ENCODE data around the gene ASIC2. TPM values are rescaled to one million over a fixed set of nuclear protein-coding genes. Genes with fewer than 3 reads are reported as not detected.

The ASIC2 gene
- total RNA-seq, 1 experiment from 2014 or later = not detected

- TF ChIP-seq CTCF (IDR thresholded peaks at IDR 0.05 in 2 of 3, conservative IDR thresholded peaks at IDR 0.05 in 1 of 3; ENCODE audit: borderline replicate concordance in 1 of 3, insufficient read depth in 1 of 3, low read depth in 2 of 3, low read length in 2 of 3) = no peak
- TF ChIP-seq EZH2 (IDR thresholded peaks at IDR 0.05) = no peak
- TF ChIP-seq JUND (IDR thresholded peaks at IDR 0.05) = no peak
- no peak for TF ChIP-seq TCF7L2 (IDR thresholded peaks at IDR 0.05; ENCODE audit: borderline replicate concordance, extremely low read depth, insufficient read depth, insufficient read length)
- TF ChIP-seq ATF3 (IDR thresholded peaks at IDR 0.05) = no peak
Observed at GRCh38 chr17:33342025-33342424, 48.9 kb upstream of the ASIC2 start (continued).

GRCh38 chr17:33338242-33338641 lies 45.1 kb upstream of the ASIC2 start:
- ChIA-PET CTCF (no interaction called here), POLR2A (no interaction called here), RAD21 (ENCODE audit: low non-redundant PET in 1 of 2, low total read pairs in 2 of 2, uncharacterized antibody in 2 of 2, unreplicated experiment in 2 of 2) (no interaction called here)
- H4K20me1 ChIP-seq (ENCODE audit: insufficient read depth) = no peaks in the 10 kb centered on the region
- H3K4me3 ChIP-seq (replicated peaks in 1 of 2; ENCODE audit: low read depth in 1 of 2, low read length in 2 of 2) = no peak overlapping the region
- no peaks in the 10 kb centered on the region for H3K79me2 ChIP-seq (ENCODE audit: insufficient read depth, low read length)
- no peak for ATAC-seq
- no peak for DNase-seq (ENCODE audit: low read depth, low spot score)
- H3K9me3 ChIP-seq (ENCODE audit: control insufficient read depth in 1 of 2, insufficient read depth in 1 of 2, low read depth in 1 of 2, low read length in 2 of 2) = no peaks in the 10 kb centered on the region; a peak in 1 of 4 replicates
- H3K9me2 ChIP-seq (ENCODE audit: insufficient read depth) = no peaks in the 10 kb centered on the region
- no peaks in the 10 kb centered on the region for H3K4me1 ChIP-seq (ENCODE audit: control insufficient read depth in 1 of 2, insufficient read depth in 2 of 2, low read length in 2 of 2)
- intact Hi-C loops (cut with micrococcal nuclease) = no loop called here
- no peak overlapping the region for H3K27ac ChIP-seq (ENCODE audit: low read depth, low read length)
- no peak overlapping the region for H3K4me2 ChIP-seq (ENCODE audit: low read length)
- no peaks in the 10 kb centered on the region for H3K27me3 ChIP-seq (ENCODE audit: insufficient read depth, low read length)
- no peaks in the 10 kb centered on the region for H3K36me3 ChIP-seq (ENCODE audit: control insufficient read depth in 1 of 2, insufficient read depth in 2 of 2, low read length in 2 of 2)
- H2AFZ ChIP-seq (ENCODE audit: low read depth, low read length, poor library complexity, severe bottlenecking) = no peak overlapping the region
- no peak overlapping the region for H3K9ac ChIP-seq (ENCODE audit: low read length)
- BruUV-seq (replicated peaks) = no TSS peak
- TF ChIP-seq SP1 (IDR thresholded peaks at IDR 0.05; ENCODE audit: low read depth) (no peak), EZH2 (IDR thresholded peaks at IDR 0.05) (no peak), CEBPB (IDR thresholded peaks at IDR 0.05; ENCODE audit: low read depth) (no peak), ATF3 (IDR thresholded peaks at IDR 0.05) (no peak), MAX (IDR thresholded peaks at IDR 0.05) (no peak), ZBTB33 (IDR thresholded peaks at IDR 0.05; ENCODE audit: extremely low read depth, insufficient replicate concordance, low read length) (no peak), CBX3 (IDR thresholded peaks at IDR 0.05; ENCODE audit: low read depth) (no peak), TCF7L2 (IDR thresholded peaks at IDR 0.05; ENCODE audit: borderline replicate concordance, extremely low read depth, insufficient read depth, insufficient read length) (no peak), YY1 (IDR thresholded peaks at IDR 0.05; ENCODE audit: extremely low read depth, insufficient replicate concordance, low read depth, low read length) (no peak), SIN3A (IDR thresholded peaks at IDR 0.05; ENCODE audit: low read depth) (no peak), ZFX (IDR thresholded peaks at IDR 0.05) (no peak), RAD21 (IDR thresholded peaks at IDR 0.05; ENCODE audit: low read depth) (no peak), ZNF274 (IDR thresholded peaks at IDR 0.05; ENCODE audit: low read depth, low read length) (no peak)
